Astrocyte of the cerebellum (primary cell): ENCODE measurements around the gene RPGRIP1L.
"Not testable (repeated sequence)": the region's sequence is repeated elsewhere in the genome, so short reads cannot be mapped to it uniquely, and the experiment has no call there.

Source experiments
- DNase-seq: peaks from one replicate; pipeline ENCODE4 v3.0.0-alpha.2; 2011; ENCODE audit warnings: low read depth
- H3K4me3 ChIP-seq: 2 replicates; pipeline ENCODE4 v1.5.1; 2011; ENCODE audit warnings: mild to moderate bottlenecking, low read depth, low read length, moderate library complexity
- in situ Hi-C: cut with HindIII; loops from 2 replicates; pipeline ENCODE4 v1.10.0; 2017; ENCODE audit warnings: low sequenced_read_pairs
- TF ChIP-seq, protein P1 (sequence below): IDR thresholded peaks from 2 replicates; pipeline ENCODE4 v1.5.1; 2012; ENCODE audit warnings: low read length, low read depth, moderate library complexity, mild to moderate bottlenecking; ENCODE audit errors: missing control alignments

RPGRIP1L gene

DNA sequence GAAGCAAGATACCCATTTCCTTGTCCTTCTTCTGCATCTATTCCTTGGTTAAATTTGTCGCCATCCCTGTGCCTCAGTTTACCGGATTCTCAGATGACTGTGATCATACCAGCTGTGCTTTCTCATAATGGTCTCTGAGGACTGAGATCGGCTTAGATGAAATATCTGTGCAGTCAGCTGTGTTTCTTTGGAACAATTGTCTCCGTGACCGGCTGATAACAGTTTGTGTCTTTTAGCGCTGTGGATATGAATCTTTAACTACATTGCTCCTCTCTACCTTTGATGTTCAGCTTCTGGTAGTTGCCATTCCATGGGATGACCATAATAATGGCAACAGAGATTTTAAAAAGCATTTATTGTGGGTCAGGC, 770 bp upstream of the RPGRIP1L start:
- in situ Hi-C loops = no loop called here
- no peak for DNase-seq
- peak overlapping the region; percentile 92 for H3K4me3 ChIP-seq
- TF ChIP-seq, protein P1, sequence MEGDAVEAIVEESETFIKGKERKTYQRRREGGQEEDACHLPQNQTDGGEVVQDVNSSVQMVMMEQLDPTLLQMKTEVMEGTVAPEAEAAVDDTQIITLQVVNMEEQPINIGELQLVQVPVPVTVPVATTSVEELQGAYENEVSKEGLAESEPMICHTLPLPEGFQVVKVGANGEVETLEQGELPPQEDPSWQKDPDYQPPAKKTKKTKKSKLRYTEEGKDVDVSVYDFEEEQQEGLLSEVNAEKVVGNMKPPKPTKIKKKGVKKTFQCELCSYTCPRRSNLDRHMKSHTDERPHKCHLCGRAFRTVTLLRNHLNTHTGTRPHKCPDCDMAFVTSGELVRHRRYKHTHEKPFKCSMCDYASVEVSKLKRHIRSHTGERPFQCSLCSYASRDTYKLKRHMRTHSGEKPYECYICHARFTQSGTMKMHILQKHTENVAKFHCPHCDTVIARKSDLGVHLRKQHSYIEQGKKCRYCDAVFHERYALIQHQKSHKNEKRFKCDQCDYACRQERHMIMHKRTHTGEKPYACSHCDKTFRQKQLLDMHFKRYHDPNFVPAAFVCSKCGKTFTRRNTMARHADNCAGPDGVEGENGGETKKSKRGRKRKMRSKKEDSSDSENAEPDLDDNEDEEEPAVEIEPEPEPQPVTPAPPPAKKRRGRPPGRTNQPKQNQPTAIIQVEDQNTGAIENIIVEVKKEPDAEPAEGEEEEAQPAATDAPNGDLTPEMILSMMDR = no peak

DNA sequence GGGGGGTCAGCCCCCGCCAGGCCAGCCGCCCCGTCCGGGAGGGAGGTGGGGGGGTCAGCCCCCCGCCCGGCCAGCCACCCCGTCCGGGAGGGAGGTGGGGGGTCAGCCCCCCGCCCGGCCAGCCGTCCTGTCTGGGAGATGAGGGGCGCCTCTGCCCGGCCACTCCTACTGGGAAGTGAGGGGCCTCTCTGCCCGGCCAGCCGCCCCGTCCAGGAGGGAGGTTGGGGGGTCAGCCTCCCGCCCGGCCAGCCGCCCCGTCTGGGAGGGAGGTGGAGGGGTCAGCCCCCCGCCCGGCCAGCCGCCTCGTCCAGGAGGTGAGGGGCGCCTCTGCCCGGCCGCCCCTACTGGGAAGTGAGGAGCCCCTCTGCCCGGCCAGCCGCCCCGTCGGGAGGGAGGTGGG, 5.4 kb downstream of the RPGRIP1L start:
- DNase-seq, H3K4me3 ChIP-seq: not testable (repeated sequence)
- in situ Hi-C loops = loop anchor here (5.0 kb wide), 1 partner anchor 36 kb away; no protein-coding TSS in a partner anchor

DNA sequence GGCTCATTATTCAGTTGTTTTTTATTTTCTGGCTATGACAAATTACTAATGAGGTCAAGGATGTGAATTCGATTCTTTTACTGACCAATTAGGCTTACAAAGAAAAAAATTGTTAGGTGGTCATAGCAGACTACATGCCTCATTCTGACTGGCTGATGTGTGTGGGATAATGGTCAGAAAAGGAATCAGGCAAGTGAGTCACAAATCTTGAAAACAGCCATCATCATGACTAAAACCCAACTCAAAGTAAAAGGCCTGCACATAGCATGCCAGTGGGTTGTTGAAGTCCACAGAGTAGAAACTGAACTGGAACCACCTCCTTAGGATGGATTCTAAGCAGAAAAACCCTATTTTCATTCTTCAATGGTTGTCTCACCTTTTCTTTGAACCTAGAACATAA, 8.6 kb downstream of the RPGRIP1L start:
- in situ Hi-C loops = loop anchor here (5.0 kb wide), 1 partner anchor 33 kb away; no protein-coding TSS in a partner anchor
- peak; percentile 39 for DNase-seq
- no peak overlapping the region for H3K4me3 ChIP-seq
- TF ChIP-seq, protein P1 = no peak

DNA sequence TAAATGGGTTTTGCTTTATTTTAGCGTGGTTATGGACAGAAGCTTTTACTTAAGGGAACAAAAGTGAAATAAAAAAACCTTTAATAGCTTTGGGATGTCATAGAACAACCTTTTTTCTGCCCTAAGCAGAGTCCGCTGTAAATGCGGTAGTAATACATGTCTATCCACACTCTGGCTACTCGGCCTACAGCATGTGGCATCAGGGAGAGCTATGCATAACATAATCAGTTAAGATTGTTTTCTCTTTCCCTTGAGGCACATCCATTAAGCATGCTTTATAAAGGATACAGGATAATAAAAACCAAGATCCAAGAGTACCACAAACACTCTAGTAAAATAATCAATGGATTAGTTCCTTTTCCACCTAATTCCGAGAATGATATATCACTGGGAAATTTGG, 10.3 kb downstream of the RPGRIP1L start:
- in situ Hi-C loops = no loop called here
- H3K4me3 ChIP-seq = no peak overlapping the region
- DNase-seq = no peak
- TF ChIP-seq, protein P1 = no peak

DNA sequence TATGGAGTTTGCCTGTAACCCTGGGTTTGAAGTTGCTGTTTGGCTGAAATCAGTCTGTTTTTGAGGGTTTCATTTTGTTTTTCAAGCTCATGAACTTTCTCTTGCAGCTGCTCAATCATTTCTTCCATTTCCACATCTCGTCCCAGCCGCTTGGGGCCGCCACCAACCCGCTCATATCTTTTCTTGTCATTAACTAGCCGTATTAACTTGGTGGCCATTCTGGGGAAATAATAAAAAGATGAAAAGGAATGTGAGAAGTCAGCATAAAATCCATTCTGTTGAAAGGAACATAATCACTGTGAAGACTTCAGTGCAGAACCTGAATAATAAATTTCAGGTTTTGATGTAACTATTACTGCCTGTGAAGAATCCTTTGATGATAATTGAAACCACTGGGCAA, 11.5 kb downstream of the RPGRIP1L start:
- in situ Hi-C loops = no loop called here
- TF ChIP-seq, protein P1 = no peak
- no peak overlapping the region for H3K4me3 ChIP-seq
- DNase-seq = no peak

DNA sequence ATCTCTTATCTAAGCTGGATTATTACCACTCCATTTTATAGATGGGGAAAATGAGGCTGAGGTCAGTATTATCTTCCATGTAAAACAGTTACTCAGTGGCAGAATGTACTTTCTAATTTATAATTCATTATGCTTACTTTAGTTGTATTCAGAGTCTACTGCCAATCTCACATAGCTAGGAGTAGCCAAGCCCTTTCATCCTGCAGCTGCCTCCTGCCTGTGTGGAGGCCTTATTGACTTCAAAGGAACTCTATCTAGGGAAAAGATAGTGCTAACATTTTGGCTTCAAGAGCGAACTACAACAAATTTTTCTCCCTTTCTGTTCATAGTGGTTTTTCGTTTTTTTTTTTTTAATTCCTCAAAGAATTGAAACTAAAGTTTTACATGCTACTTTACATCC, 12.9 kb downstream of the RPGRIP1L start:
- in situ Hi-C loops = no loop called here
- TF ChIP-seq, protein P1 = no peak
- DNase-seq = no peak
- no peak overlapping the region for H3K4me3 ChIP-seq

DNA sequence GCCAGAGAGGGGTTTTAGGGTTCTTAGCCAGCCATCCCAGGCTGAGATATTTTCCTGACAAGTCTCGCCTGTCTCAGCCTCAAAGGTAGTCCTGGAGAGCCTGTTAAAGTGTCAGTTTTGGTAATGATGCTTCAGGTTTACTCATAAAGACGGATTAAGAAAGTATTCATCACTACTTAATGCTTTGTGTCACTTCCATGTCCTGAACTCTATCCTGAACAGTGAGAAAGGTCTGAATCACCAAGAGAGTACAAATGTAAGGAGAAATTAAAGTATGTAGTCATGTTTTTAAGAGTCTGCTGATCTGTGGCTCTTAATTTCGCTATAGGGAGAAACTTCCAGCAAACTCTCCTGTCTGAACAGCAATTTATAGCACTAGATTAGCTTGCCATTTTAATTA, 14.0 kb downstream of the RPGRIP1L start:
- TF ChIP-seq, protein P1 = no peak
- DNase-seq = no peak
- in situ Hi-C loops = no loop called here
- H3K4me3 ChIP-seq = no peak overlapping the region
